Measurements from ENCODE around the gene PIP4P1.
A peak's percentile ranks its signal among the peaks of the same experiment; 100 is the strongest.
"Not testable (repeated sequence)": the region's sequence is repeated elsewhere in the genome, so short reads cannot be mapped to it uniquely, and the experiment has no call there.

The PIP4P1 gene

DNA sequence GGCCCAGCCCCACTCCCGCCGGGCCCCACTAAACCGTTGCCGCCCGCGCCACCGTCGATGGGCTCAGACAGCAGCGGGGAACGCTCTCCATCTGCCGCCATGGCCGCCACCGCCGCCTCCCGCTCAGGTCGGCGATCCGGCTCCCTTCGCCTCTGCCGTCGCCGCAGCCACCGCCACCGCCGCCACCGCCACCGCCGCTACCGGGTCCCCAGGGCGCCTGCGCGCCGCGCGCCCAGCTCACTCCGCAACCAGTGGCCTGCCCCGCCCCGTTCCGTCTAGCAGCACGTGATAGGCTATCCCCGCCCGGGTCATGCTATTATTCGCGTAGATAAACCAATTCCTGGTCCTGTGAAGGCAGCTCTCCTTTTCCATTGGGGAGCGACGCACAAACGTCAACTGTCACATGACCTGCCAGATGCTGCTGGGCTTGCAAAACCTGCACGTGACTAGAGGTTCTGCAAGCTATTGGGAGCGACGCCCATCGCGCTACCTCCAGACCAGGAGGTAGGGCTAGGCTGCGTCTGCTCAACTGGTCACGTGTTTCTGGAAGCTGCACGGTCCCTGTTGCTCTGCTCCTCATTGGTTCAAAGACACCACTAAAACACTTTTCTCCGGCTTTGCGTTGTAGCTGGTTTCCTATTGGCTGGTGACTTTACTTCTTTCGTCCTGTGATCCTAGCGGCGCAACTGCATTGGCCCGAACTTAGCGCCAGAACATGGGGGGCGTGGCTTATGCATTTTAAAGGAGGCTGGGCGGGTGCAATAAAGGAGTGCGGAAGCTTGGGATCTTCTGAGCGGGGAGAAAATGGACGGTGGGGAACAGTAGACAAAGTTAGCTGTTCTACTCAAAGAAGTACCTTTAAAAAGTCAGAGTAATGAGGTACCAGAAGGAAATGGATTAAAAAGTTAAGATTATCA, at the start of gene PIP4P1:
Gene PIP4P1 (minus strand): TSS at position 210 of the 917 bp plus-strand sequence. CDS start 109 bp downstream, at position 101.
- FAIRE-seq: peak; percentile 98

DNA sequence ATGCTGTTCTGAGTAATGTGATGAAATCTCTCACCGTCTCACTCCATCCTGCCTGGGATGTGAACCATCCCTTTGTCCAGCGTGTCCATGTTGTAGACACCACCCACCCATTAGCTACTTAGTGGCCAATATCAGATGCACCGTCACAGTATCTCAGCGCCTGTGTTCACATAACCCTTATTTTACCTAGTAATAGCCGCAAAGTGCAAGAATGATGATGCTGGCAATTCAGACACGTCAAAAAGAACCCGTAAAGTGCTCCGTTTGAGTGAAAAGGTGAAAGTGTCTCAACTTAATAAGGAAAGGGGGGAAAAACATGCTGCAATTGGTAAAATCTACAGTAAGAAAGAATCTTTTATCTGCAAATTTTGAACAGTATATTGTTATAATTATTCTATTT, 47.1 kb upstream of the PIP4P1 start:
- FAIRE-seq: no peak

DNA sequence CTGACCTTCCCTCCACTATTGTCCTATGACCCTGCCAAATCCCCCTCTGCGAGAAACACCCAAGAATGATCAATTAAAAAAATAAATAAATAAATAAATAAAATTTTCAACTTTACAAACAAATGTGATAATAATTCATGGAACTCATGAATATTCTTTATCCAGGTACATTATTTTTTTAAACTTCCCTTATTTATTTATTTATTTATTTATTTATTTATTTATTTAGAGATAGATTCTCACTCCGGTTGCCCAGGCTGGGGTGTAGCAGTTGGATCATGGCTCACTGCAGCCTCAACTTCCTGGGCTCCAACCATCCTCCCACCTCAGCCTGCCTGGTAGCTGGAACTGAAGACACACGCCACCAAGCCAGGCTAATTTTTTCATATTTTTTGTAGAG, 46.3 kb upstream of the PIP4P1 start:
- FAIRE-seq: not testable (repeated sequence)

DNA sequence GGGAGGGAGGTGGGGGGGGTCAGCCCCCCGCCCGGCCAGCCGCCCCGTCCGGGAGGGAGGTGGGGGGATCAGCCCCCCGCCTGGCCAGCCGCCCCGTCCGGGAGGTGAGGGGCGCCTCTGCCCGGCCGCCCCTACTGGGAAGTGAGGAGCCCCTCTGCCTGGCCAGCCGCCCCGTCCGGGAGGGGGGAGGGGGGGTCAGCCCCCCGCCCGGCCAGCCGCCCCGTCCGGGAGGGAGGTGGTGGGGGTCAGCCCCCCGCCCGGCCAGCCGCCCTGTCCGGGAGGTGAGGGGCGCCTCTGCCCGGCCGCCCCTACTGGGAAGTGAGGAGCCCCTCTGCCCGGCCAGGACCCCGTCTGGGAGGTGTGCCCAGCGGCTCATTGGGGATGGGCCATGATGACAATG, 45.5 kb upstream of the PIP4P1 start:
- FAIRE-seq: not testable (repeated sequence)

DNA sequence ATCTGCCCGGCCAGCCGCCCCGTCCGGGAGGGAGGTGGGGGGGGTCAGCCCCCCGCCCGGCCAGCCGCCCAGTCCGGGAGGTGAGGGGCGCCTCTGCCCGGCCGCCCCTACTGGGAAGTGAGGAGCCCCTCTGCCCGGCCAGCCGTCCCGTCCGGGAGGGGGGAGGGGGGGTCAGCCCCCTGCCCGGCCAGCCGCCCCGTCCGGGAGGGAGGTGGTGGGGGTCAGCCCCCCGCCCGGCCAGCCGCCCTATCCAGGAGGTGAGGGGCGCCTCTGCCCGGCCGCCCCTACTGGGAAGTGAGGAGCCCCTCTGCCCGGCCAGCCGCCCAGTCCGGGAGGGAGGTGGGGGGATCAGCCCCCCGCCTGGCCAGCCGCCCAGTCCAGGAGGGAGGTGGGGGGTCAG, 45.0 kb upstream of the PIP4P1 start:
- not testable (repeated sequence) for FAIRE-seq

DNA sequence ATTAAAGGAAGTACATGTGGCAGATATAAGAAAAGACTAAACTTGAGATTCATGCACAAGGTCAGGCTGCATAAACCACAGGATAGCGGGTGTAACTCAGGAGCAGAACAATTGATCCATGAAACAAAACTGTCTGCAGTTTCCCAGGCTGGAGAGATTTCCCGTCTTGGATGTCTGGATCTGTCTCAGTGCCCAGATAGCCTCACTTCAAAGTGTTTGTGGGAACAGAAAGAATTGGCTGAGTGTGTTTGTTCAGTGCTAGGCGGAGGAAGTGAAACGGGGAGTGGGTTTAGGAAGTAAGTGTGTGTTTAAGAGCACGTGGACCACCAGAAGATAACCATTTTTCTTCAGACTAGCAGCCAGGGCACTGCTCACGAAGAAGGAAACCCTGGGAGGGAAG, 42.7 kb upstream of the PIP4P1 start:
- no peak for FAIRE-seq

DNA sequence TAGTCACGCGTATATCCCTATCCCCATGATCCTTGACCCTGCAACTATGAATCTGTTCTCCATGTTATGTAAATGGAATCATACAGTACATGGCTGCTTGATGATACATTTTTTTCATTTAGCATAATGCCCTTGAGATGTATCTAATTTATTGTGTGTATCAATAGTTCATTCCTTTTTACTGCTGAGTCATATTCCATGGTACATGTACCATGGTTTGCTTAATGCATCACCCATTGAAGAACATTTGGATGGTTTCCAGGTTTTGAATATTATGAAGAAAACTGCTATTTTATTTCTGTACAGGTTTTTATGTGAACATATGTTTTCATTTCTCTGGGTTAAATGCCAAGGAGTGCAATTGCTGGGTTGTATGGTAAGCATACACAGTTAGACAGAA, 40.1 kb upstream of the PIP4P1 start:
- FAIRE-seq: no peak

DNA sequence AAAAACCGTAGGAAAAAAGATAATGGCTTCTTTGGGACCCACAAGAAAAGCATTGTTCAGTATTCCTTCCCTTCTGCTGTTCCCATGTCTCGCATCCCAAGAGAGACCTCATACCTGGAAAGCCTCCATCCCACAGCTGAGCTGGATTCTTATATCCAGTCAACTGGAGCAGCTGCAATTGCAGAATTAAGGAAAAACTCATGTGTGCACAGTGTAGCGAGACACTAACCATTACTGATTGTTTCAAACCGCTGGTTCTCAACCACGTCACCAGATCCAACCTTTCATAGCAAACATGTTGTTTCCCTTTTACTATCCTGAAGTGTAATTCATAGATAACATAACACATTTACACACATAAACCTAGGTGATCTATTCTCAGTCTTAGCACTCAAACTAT, 38.6 kb upstream of the PIP4P1 start:
- FAIRE-seq: no peak

DNA sequence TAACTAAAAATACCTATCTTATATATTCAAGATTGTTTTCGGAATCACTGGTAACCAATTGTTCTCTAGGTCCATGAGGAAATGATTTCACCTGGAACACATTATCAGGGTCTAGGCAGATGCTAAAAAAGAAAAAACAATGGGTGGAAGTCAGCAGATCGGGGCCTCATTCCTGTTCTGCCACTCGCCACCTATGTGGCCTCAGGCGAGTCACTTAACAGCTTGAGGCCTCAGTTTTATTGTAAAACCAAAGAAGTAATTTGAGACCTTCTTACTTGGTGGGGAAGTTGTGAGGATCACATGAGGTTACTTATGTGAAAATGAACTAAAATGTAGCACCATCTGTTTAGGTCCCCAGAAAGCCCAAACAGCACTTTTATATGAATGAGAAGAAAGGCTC, 37.9 kb upstream of the PIP4P1 start:
- no peak for FAIRE-seq

DNA sequence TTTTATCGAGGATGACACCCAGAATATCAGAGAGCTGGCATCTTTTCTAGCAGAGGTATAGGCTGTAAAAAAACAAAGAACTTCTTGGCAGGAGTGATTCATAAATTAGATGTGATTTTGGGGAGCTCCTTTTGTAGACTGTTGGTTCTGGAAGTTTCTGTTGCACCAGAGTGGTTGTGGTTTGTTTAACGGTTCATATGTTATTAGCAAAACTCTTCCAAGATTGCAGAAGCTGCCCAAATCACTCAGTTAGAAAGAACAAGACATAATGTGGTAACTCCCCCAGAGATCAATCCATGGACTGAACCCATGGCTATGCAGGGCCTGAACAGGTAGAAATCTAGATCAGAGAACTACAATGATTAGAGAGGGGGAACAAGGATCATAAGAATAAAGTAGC, 37.4 kb upstream of the PIP4P1 start:
- no peak for FAIRE-seq

DNA sequence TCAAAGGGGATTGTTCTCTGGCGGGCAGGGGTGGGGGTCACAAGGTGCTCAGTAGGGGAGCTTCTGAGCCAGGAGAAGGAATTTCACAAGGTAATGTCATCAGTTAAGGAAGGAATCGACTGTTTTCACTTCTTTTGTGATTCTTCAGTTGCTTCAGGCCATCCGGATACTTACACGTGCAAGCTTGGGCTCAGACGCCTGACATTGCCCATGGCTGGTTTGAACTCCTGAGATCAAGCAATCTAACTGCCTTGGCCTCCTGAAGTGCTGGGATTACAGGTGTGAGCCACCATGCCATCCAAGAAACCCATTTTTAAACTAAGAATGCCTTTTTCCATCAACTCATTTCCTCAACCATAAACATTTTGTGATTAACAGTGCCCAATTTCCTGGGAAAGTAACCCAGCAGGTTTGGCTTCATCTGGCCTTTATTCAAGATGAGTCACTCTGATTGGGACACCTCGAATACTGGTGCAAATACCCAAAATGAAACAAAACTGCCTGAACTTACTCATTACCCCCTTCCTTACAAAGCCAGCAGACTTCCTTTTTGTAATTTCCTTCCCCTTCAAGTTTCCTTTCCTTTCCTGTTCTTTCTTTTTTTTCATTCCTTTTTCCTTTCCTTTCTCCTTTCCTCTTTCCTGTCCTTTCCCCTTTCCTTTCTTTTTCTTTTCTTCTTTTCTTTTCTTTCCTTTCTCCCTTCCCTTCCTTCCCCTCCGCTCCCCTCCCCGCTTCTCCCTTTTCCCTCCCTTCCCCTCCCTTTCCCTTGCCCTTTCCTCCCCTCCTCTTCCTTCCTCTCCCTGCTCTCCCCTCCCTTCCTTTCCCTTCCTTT, 33.9 kb upstream of the PIP4P1 start:
- no peak for FAIRE-seq

DNA sequence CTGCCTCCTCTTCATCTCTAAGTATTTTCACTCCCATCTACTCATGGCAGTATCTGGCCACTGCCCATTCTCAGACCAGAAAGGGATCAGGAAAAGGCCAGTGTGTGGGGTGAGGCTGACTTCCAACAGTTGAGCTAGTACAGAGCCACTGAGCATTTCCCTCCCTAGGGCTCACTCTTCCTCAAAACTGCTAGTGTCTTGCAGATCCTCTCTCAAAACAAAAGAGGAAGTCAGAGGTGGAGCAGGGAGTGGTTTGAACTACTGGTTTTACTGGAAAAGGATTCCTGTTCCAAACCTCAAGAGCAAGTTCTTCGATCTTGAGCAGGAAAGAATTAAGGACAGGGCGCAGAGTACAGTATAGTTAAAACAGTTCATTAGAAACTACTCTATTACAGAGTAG, 32.4 kb upstream of the PIP4P1 start:
- FAIRE-seq: no peak

DNA sequence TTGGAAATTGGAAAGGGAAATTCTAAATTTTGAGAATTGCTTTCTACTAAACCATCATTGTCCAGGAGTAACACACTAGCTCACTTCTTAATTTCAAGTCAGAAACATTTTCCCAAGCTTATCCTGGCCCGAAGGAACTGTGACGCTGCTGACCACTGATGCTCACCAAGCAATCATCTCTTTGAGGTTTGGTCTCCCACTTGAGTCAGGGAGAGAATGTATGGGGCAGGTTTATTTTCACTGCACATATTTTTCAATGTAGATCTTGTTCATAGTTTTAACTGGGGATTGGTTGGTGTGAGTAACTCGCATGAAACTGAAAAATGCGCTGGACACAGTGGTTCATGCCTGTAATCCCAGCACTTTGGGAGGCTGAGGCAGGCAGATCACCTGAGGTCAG, 31.3 kb upstream of the PIP4P1 start:
- FAIRE-seq: no peak

DNA sequence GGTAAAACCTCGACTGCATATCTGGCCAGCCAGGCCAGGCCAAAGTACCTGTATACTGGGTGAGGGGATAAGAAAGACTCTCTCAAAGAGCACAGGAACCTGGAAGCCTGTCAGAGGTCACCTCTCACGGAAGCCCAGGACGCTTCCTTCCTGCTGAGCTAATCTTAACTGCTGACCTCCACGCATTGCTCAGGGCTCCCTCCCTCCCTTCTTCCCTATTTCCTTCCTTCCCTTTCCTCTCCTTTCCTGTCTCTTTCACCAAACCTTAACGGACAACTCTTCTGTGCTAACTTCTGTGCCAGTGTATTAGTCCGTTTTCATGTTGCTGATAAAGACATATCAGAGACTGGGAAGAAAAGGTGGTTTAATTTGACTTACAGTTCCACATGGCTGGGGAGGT, 29.3 kb upstream of the PIP4P1 start:
- no peak for FAIRE-seq

DNA sequence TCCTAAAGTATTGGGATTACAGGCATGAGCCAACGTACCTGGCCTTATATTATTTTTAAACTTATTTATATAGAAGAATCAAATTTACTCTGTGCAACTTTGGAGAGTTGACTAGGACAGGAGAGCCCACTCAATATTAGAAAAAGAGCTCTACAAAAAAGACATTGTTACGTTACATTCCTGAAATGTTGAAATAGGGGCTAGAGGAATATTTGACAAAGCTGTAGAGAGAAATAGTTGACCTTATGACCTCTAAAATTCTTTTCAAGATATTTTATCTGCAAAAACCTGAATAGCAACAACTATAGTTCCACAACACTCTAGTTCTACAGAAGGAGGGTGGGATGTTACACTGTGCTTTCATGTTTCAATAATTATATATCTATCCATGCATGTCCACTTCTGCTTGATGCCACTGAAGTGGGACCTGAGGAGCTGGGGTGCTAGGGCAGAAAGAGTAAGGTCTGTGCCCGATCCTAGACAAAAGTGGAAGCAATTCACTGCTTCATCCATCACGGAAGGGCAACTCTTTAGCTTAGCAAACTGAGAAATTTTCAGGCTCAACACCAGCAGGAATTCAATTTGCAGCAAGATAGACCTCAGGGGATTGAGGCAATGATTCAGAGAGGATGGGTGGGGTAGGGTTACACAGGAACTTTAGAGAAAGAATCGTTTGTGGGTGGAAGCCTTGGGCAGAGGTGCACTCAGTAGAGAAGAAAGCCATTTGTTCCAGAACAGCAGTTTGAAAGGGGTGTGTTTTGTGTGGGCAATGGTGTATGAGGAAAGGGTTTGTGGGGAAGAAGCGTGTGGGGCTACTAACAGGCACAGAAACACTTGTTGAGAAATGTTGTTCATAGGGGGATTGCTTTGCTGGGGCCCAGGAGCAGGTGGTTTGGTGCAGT, 28.1 kb upstream of the PIP4P1 start:
- no peak for FAIRE-seq

DNA sequence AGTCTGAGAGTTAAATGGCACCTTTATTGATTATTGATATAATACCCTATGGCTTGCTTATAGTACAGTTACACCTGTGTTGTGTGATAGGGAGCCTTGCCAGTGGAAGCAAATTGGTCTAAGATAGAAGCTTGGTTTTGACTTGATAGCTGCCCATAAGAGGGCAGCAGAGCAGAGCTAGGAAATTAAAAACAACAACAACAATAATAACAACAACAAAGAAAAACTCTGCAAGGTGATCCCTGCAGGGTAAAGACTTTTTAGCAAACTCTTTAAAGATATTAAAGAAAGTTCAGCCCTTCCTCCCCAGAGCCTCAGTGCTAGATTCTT, 26.1 kb upstream of the PIP4P1 start:
- FAIRE-seq: no peak

DNA sequence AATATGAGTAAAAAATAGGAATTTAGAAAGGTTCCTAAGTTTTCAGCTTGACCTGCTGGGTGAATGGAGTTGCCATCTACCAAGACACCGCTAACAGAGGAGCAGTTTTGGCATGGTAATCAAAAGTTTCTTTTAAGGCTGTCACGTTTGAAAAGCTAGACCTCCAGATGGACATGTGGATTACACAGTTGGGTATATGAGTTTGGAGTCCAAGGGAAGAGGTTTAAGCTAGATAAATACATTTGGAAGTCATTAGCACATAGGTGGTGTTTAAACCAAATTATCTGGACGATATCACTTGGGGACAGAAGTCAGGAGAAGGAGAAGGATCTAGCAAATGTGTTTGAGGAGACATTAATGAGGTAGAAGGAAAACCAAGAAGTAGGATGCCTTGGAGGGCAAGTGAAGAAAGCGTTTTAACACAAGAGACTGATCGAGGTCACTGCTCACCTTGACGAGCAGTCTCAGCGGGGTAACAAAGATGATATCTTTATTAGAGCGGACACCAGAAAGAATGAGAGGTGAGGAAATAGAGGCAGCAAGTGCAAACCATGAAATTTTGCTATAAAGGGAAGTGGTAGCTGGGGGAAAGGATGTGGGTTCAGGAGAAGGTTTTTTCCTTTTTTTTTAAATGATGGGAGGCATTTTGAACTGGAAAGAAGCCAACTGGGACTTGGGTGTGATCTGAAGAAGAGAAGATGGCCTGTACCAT, 25.6 kb upstream of the PIP4P1 start:
- FAIRE-seq: no peak

DNA sequence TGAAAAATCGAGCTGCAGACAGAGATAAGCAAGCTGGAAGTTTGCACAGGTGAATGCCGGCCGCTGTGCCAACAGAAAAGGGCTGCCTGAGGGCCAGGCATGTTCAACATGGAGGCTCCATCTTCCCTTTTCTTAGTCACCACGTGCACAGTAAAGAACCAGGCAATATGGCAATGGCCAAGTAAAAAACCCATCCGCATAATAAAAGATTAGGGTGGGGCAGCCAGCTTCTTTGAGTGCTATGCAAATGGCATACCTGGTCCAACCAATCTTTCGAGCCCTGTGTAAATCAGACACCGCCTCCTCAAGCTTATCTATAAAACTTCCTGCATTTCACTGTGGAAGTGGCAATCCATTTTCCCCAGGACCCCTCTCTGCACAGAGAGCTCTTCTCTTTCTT, 24.7 kb upstream of the PIP4P1 start:
- FAIRE-seq: no peak

DNA sequence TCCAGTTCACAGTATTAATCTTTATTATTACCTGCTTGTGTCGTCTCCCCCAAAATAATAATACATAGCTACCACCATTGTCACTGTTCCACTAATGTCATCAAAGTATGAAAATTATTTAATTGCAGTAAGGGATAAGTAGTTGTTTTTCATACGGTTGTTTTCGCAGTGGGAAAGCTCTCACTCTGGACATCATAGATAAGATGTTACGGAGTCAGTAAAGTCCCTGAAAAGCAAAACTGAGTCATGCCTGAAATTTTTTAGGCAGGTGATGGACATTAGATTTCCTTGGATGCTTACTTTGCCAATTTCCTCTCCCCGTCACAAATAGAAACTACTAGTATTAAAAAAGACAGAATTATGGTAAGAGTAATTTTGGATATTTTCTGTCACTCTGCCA, 21.1 kb upstream of the PIP4P1 start:
- FAIRE-seq: no peak

DNA sequence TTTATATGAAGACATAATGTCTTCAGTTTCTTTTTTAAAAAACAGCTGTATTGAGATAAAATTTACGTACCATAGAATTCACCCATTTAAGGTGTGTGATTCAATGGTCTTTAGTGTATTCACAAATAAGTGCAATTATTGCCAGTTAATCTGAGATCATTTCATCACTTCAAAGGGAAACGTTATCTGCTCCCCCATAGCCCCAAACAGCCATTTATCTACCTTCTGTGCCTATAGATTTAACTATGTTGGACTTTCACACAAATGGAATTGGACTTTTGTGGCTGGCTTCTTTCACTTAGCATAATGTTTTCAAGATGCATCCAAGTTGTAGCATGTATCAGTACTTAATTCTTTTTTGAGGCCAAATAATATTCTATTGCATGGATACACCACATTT, 17.7 kb upstream of the PIP4P1 start:
- no peak for FAIRE-seq

DNA sequence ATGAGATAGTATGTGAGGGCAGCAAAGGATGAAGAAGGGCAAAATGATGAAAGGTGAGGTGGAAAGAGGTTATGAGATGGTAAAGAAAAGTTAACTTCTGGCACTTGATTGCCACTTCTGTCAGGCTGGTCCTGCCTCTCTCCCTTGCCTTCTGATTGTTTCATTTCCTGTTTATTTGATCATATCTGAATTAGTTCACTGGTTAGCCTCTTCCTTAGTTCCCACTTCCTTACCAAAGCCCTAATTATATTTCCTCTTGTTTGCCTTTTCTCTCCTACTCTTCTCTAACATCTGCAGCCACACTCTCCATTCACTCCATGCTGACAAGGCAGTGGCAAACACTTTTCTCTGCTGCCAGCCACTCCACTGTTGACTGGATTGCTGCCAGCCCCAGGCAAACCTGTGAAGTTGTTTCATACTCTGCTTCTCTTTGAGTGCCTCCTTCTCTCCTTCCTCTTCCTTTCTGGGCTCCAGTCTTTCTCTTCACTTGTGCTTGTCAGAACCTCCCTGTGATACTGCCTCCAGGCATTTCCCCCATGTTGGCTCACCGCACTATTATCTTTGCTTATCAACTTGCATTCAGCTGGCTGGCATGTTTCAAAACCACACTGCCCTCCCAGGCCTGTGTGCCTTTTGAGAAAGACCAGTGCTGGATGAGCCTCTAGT, 16.1 kb upstream of the PIP4P1 start:
- no peak for FAIRE-seq

DNA sequence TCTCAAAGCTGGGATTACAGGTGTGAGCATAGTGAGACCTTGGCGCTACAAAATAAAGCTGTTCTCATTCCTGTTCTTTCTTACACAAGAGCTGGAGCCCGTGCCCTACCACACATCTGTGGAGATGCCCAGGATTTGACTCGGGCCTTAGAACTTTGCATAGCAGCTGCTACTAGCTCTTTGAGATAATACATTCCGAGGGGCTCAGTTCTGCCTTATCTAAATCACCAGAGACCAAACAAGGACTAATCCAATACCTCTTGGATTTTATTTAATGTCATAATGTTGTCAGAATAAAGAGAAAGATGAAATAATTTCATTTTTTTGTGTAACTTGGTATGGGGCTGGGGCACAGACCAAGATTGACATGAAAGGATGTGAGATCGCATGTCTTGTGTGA, 15.5 kb upstream of the PIP4P1 start:
- FAIRE-seq: no peak
